Motor neuron (in vitro differentiated cells): ENCODE data around the gene SUGP2. TPM values are rescaled to one million over a fixed set of nuclear protein-coding genes. Genes with fewer than 3 reads are reported as not detected.
A peak's percentile ranks its signal among the peaks of the same experiment; 100 is the strongest.

Experiments used
- ATAC-seq, 8 experiments: fragments of 200-7000 bp; cut with Tn5 transposase; replicated peaks in 6 of 8; 2 replicates each; pipeline ENCODE4 v1.8.0; 2021; ENCODE audit warnings: mild to moderate bottlenecking in 8 of 8, moderate library complexity in 8 of 8
- H3K27ac ChIP-seq, 2 donors: fragments of 250-450 bp; sonication (Bioruptor Pico); 2 replicates each; pipeline ENCODE4 v1.9.0; 2021; ENCODE audit warnings: antibody characterized with exemption in 2 of 2, mild to moderate bottlenecking in 2 of 2, moderate library complexity in 1 of 2
- H3K4me1 ChIP-seq, 2 donors: fragments of 250-450 bp; sonication (Bioruptor Pico); replicated peaks in 1 of 2; 2 replicates each; pipeline ENCODE4 v1.6.1; 2021; ENCODE audit warnings: antibody characterized with exemption in 2 of 2, mild to moderate bottlenecking in 2 of 2, moderate library complexity in 1 of 2
- H3K4me3 ChIP-seq, 5 donors: fragments of 250-450 bp; sonication (Bioruptor Pico); 2 replicates each; pipeline ENCODE4 v1.9.0; 2021; ENCODE audit warnings: antibody characterized with exemption in 5 of 5, mild to moderate bottlenecking in 5 of 5, moderate library complexity in 4 of 5
- WGBS, 10 experiments: fragments of 450-650 bp; shearing (Covaris generic); methylation state at CpG; one replicate each; pipeline ENCODE4 v1.0.0; 2022; 5-methylcytosine and 5-hydroxymethylcytosine counted together
- in situ Hi-C, 9 experiments: fragments of 400-800 bp; cut with MboI; loops; one replicate each; pipeline ENCODE4 v1.15.0; 2021; ENCODE audit warnings: low sequenced_read_pairs in 9 of 9, low pct_unique_long_range_greater_than_20kb in 2 of 9; ENCODE audit not compliant: unreplicated experiment in 9 of 9
- total RNA-seq, 8 experiments: library from RNA; unstranded; fragments of 300-600 nt; gene quantifications; 2 replicates each; pipeline versions ENCODE4 v1.2.3 to v1.2.4, GENCODE V29; 2022

SUGP2 gene
- total RNA-seq, 8 experiments from 2014 or later, result 36.4 to 126 (median 63.2) TPM

DNA sequence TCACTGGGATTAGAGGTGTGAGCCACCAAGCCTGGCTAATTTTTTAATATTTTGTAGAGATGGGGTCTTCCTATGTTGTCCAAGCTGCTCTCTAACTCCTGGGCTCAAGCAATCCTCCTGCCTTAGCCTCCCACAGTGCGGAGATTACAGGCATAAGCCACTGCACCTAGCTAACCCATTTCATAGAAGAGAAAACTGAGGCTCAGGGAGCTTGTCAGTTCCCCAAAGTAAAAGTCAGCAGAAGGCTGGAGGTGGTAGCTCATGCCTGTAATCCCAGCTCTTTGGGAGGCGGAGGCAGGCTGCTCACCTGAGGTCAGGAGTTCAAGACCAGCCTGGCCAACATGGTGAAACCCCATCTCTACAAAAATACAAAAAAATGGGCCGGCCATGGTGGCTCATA lies 83.5 kb downstream of the SUGP2 start:
- in situ Hi-C loops, result no loop called here
- WGBS, 10 experiments, result 40 to 100% (median 88%) methylated on average over 1 to 3 of the region's 3 CpGs; no CpG with 5 or more reads in 5 of the 10 experiments
- ATAC-seq, result no peak
- H3K27ac ChIP-seq, result no peak overlapping the region
- H3K4me3 ChIP-seq, result no peak overlapping the region
- no peaks in the 10 kb centered on the region for H3K4me1 ChIP-seq

DNA sequence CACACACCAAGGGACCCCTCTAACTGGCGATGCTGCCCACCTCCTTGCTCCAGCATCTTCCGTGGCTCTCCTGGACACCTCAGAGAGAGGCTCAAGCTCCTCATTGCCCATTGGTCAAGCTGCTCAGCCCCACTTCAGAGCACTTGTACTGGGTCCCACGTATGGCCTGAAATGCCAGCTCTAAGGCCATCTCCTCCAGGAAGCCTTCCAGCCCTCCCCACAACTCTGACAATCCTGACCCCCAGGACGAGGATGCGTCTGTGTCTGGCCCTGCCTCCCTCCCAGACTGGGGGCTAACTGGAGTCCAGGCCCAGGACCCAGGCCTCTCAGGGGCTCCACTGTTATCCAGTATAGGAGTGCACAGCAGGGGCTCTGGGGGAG lies 84.4 kb downstream of the SUGP2 start:
- Histone ChIP-seq H3K4me1 (no peaks in the 10 kb centered on the region), H3K27ac (no peak overlapping the region), H3K4me3 (no peak overlapping the region)
- ATAC-seq, result no peak
- in situ Hi-C loops, result no loop called here
- WGBS, 10 experiments, result 90% methylated on average over 2 of the region's 5 CpGs; no CpG with 5 or more reads in 9 of the 10 experiments

DNA sequence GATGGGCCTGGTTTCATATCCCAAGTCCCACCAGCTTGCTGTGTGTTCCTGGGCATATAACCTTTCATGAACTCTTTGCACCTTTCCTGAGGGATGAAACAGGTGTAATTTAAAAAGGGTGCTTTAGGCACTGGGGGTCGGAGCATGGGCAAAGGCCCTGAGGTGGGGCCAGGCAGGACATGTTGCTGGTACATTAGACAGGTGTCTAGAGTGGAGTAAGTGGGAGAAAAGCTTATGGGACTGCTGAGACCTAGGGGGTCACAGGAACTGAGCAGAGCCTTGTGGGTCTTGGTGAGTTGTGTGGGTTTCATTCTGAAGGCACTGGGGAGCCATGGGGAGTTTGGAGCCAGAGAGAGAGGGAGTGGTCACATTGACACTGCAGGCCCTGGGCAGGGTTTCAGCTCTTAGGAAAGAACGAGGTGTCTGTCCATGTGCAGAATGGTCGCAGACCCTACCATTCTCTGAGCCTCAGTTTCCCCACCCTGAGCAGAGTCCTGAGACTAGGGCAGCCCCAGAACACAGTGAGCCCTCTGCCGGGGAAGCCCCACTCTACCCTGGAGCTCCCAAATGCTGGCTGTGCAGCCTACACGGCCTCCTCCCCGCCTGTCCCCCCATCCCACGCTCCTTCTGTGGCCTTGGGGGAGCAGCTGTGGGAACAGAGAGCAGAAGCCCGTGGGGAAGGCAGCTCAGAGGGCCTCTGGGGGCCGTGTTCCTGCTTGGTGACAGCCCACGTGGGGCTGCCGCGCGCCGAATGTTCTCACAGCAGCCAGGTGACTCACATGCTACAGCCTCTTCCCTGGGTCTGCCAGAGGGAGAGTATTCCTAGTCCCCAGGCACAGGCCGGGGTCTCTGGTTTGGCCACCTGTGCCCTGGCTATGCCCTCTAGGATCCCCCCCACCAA lies 85.0 kb downstream of the SUGP2 start:
- Histone ChIP-seq H3K4me3 (no peak overlapping the region), H3K4me1 (no peaks in the 10 kb centered on the region), H3K27ac (no peak overlapping the region)
- ATAC-seq, result no peak
- WGBS, 10 experiments, result 35 to 100% (median 83%) methylated on average over 2 to 4 of the region's 15 CpGs; no CpG with 5 or more reads in 5 of the 10 experiments
- in situ Hi-C loops, result no loop called here

DNA sequence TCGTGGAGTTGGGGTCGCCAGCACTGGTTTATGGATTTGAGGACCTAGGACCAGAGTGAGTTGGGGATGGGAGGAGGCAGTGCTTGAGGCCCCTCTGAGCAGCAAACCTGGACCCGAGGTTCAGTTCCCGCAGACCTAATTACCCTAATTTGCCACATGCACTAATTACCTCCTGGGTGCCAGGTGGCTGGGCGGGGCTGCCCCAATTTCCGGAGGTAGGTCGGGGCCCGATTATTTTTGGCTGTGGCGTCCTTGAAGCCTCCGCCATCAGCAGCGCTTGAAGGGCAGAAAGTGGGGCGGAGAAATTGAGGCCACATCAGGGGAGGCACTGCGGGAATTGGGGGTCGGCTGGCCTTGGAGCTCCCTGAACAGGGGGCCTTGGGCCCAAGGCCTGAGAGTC lies 86.4 kb downstream of the SUGP2 start:
- WGBS, 10 experiments, result 20 to 100% (median 80%) methylated on average over 1 to 8 of the region's 14 CpGs; no CpG with 5 or more reads in 3 of the 10 experiments

DNA sequence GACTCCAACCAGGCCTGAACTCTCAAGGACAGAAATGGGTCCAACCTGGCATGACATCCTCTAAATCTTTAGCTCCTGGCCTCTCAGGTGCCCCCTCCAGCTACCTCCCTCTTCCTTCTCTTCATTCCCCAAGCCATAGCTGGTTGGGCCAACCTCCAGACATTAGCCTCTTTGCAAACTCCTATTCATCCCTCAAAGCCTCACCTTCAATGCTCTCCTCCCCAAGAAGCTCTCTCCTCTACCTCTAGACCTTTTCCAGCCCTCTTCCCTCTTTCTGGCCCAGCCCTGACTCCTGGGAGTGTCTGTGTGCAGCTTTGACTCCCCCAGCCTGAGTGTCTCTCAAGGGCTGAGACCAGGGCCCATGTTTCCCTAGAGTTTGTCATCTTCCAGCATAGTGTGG lies 87.0 kb downstream of the SUGP2 start:
- no peak overlapping the region for H3K27ac ChIP-seq
- no peak overlapping the region for H3K4me3 ChIP-seq
- in situ Hi-C loops, result no loop called here
- no peak for ATAC-seq
- H3K4me1 ChIP-seq, result peaks cover 0 to 3% of the 10 kb centered on the region in 2 donors

More for the DNA sequence above, 86.4 kb downstream of the SUGP2 start:
- ATAC-seq, result no peak
- in situ Hi-C loops, result no loop called here
- no peak overlapping the region for H3K27ac ChIP-seq
- H3K4me3 ChIP-seq, result no peak overlapping the region
- no peaks in the 10 kb centered on the region for H3K4me1 ChIP-seq

DNA sequence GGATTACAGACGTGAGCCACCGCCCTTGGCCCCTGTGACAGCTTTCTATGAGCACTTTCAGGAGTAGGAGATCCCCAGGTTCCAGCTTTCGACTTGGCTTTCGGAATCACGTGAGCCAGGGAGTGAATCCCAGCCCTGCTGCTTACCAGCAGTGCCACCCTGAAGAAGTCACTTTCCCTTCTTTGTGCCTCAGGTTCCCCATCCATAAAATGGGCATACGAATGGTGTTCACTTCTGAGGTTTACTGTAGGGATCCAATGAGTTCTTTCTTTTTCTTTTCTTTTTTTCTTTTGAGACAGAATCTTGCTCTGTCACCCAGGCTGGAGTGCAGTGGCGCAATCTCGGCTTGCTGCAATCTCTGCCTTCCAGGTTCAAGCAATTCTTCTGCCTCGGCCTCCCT lies 88.0 kb downstream of the SUGP2 start:
- Histone ChIP-seq H3K4me3 (no peak overlapping the region), H3K27ac (no peak overlapping the region), H3K4me1 (peaks cover 0 to 3% of the 10 kb centered on the region in 2 donors)
- in situ Hi-C loops, result no loop called here
- 50 to 100% (median 81%) methylated on average over 1 to 6 of the region's 9 CpGs; no CpG with 5 or more reads in 2 of the 10 experiments for WGBS, 10 experiments
- ATAC-seq, result no peak

DNA sequence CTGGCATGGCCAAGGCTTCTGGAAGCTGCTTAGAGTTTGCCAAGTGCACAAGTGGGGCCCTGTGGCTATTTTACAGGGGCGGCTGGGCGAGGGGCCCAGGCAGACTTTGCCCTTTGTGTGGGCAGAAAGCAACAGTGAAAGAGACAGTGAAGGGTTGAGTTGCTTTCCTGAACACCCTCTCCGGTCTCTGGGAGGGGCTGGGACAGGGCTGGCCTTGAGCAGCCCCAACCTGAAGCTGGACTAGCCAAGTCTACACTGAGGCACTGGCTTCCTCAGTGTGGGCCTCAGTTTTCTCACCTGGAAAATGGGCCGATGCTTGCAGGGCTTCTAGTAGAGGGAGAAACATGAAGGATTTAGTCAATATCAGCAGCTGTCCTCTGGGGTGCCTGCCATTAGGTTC lies 89.9 kb downstream of the SUGP2 start:
- Histone ChIP-seq H3K4me3 (no peak overlapping the region), H3K27ac (no peak overlapping the region), H3K4me1 (peaks cover 6 to 7% of the 10 kb centered on the region in 2 donors)
- 50 to 100% (median 83%) methylated on average over 1 to 4 of the region's 4 CpGs; no CpG with 5 or more reads in 4 of the 10 experiments for WGBS, 10 experiments
- no peak for ATAC-seq
- in situ Hi-C loops, result no loop called here

DNA sequence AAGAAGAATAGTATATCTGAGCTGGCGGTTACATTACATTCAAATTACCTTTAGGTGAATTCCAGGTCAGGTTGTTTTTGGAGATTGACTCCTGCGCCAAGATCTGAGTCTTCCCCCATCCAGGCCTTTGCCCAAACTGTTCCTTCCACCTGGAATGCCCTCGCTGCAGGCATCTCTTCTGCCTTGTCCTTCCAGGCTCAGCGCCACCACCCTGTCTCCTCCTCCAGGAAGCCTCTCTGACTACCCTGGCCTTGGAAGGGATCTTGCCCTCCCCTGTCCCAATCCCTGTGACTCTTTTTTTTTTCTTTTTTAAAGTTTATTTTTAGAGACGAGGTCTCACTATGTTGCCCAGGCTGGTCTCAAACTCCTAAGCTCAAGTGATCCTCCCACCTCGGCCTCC lies 90.6 kb downstream of the SUGP2 start:
- Histone ChIP-seq H3K4me3 (no peak overlapping the region), H3K4me1 (peaks cover 6 to 7% of the 10 kb centered on the region in 2 donors), H3K27ac (no peak overlapping the region)
- ATAC-seq, result no peak
- in situ Hi-C loops, result no loop called here
- 76 to 100% (median 85%) methylated on average over 1 to 6 of the region's 6 CpGs; no CpG with 5 or more reads in 3 of the 10 experiments for WGBS, 10 experiments

DNA sequence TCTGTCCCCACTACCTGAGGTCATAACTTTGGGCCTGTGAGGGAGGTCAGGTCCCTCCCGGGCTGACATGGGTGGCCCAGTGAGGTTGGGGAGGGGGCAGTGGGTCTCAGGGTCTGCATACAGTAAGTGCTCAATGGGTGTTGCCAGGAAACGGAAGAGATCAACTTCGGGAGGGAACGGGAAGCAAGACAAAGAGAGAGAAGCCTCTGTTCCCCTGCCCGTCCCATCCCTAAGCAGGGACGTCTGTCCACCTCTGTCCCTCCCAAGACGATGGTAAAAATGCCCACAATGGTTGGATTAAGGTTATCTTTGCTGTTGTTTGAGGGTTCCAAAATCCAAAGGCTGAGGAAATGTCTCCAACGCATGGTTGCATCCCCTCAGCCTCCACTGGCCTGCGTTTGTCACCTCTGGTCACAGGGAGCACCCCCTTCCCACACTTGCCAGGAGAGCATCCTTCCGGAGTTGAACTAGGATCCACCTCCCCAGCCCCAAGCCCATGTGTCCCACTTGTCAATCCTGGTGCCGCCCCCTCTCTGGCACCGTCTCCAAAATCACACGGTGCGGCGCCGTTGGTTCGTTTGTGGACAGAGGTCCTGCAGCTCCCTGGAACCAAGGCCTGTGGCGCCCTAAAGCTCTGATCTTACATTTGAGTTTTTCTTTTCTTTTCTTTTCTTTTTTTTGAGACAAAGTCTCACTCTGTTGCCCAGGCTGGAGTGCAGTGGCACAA lies 91.5 kb downstream of the SUGP2 start:
- Histone ChIP-seq H3K27ac (no peak overlapping the region), H3K4me1 (peaks cover 6 to 7% of the 10 kb centered on the region in 2 donors), H3K4me3 (peak overlapping the region; percentile 53 to 77 (median 66))
- ATAC-seq, result no peak
- WGBS, 10 experiments, result 28 to 80% (median 67%) methylated on average over 1 to 3 of the region's 18 CpGs; no CpG with 5 or more reads in 2 of the 10 experiments
- in situ Hi-C loops, result no loop called here

Other genes starting within 250 kb of the SUGP2 start
- 1 to 10 TPM in 1 of 8 experiments, under 1 TPM in 4, not detected in 3; 0.05 to 1.1 (median 0.29) TPM for gene COMP, start 242.2 kb downstream of the SUGP2 start, total RNA-seq
- gene UPF1, start 201.6 kb downstream of the SUGP2 start, total RNA-seq, result 10 to 100 TPM; 19.0 to 61.6 (median 28.9) TPM
- gene CERS1, start 137.4 kb downstream of the SUGP2 start, total RNA-seq, result 10 to 100 TPM in 5 of 8 experiments, 1 to 10 TPM in 3; 1.2 to 42.1 (median 14.2) TPM
- 100 to 1,000 TPM; 151 to 208 (median 173) TPM for gene COPE, start 114.1 kb downstream of the SUGP2 start, total RNA-seq
- 10 to 100 TPM; 52.7 to 95.5 (median 67.7) TPM for gene DDX49, start 113.8 kb downstream of the SUGP2 start, total RNA-seq
- gene HOMER3, start 92.3 kb downstream of the SUGP2 start, total RNA-seq, result 10 to 100 TPM in 6 of 8 experiments, 1 to 10 TPM in 2; 9.0 to 40.0 (median 14.6) TPM
- gene ARMC6, start 86 bp upstream of the SUGP2 start, total RNA-seq, result 10 to 100 TPM; 23.0 to 44.6 (median 30.3) TPM
- gene SLC25A42, start 30.5 kb upstream of the SUGP2 start, total RNA-seq, result 10 to 100 TPM in 1 of 8 experiments, 1 to 10 TPM in 7; 3.8 to 15.6 (median 7.9) TPM
- 10 to 100 TPM; 12.7 to 34.7 (median 17.6) TPM for gene TMEM161A, start 105.0 kb upstream of the SUGP2 start, total RNA-seq
- 1 to 10 TPM in 2 of 8 experiments, under 1 TPM in 5, not detected in 1; 0.20 to 2.5 (median 0.66) TPM for gene MEF2B, start 136.7 kb upstream of the SUGP2 start, total RNA-seq
- gene BORCS8, start 158.6 kb upstream of the SUGP2 start, total RNA-seq, result 10 to 100 TPM; 15.3 to 25.8 (median 19.8) TPM
- 100 to 1,000 TPM in 2 of 8 experiments, 10 to 100 TPM in 6; 43.6 to 172 (median 88.6) TPM for gene RFXANK, start 158.7 kb upstream of the SUGP2 start, total RNA-seq
- gene NR2C2AP, start 169.9 kb upstream of the SUGP2 start, total RNA-seq, result 10 to 100 TPM in 4 of 8 experiments, 1 to 10 TPM in 4; 8.7 to 26.0 (median 11.8) TPM
- gene NCAN, start 178.4 kb upstream of the SUGP2 start, total RNA-seq, result 100 to 1,000 TPM in 1 of 8 experiments, 10 to 100 TPM in 6, 1 to 10 TPM in 1; 7.1 to 211 (median 27.4) TPM
- 1 to 10 TPM in 3 of 8 experiments, under 1 TPM in 5; 0.16 to 1.7 (median 0.78) TPM for gene TM6SF2, start 239.8 kb upstream of the SUGP2 start, total RNA-seq